Endothelial cell of umbilical vein (primary cell): ENCODE data around the gene PRKAG2. TPM values are rescaled to one million over a fixed set of nuclear protein-coding genes. Genes with fewer than 3 reads are reported as not detected.

Source experiments
- BruUV-seq: library from RNA; stranded (reverse); fragments of 400-500 nt; replicated peaks from 2 replicates; lab custom pipeline; 2021; lab: Mats Ljungman, UMichigan
- CTCF ChIA-PET: fragments of 300-600, 350-600 bp; sonication (Branson Sonifier 250); formaldehyde crosslinking; loops from one replicate; lab custom pipeline; 2021; ENCODE audit warnings: antibody characterized with exemption, inconsistent platforms; lab: Charles Lee
- POLR2A ChIA-PET: fragments of 300-600, 350-600 bp; sonication (Branson Sonifier 250); formaldehyde crosslinking; loops from one replicate; lab custom pipeline; 2021; ENCODE audit warnings: antibody characterized with exemption, inconsistent platforms; lab: Charles Lee
- DNase-seq: peaks from one replicate; pipeline ENCODE4 v3.0.0-alpha.2; 2011; ENCODE audit warnings: low read depth, low spot score
- FAIRE-seq: peaks from 2 replicates; lab custom pipeline; 2011; peaks lifted over from hg19 to GRCh38; lab: Jason Lieb, UNC
- H2AFZ ChIP-seq: 2 replicates; pipeline ENCODE4 v1.6.0; 2012; ENCODE audit warnings: low read depth, low read length, control low read depth, inconsistent platforms
- H3K27ac ChIP-seq: 2 replicates; pipeline ENCODE4 v1.5.1; 2011; ENCODE audit warnings: low read depth, mild to moderate bottlenecking, control low read depth, low read length, moderate library complexity; ENCODE audit not compliant: insufficient read depth
- H3K27me3 ChIP-seq, 2 experiments: 2 replicates each; pipeline versions ENCODE4 v1.6.0 to v1.6.1; 2011; ENCODE audit warnings: low read length in 2 of 2, mixed read lengths in 1 of 2; ENCODE audit not compliant: control insufficient read depth in 2 of 2, insufficient read depth in 2 of 2
- H3K36me3 ChIP-seq, 2 experiments: 2 replicates in 1 of 2; 3 replicates in 1 of 2; pipeline ENCODE4 v1.5.1; 2011; ENCODE audit warnings: low read length in 2 of 2, mild to moderate bottlenecking in 1 of 2, moderate library complexity in 1 of 2; ENCODE audit not compliant: control insufficient read depth in 2 of 2, insufficient read depth in 2 of 2; ENCODE audit errors: extremely low read depth in 1 of 2
- H3K4me1 ChIP-seq: 3 replicates; pipeline ENCODE4 v1.5.1; 2011; ENCODE audit warnings: mild to moderate bottlenecking, low read length; ENCODE audit not compliant: control insufficient read depth, insufficient read depth; ENCODE audit errors: extremely low read depth
- H3K4me2 ChIP-seq: 2 replicates; pipeline ENCODE4 v1.6.1; 2011; ENCODE audit warnings: low read length, control low read depth, mixed read lengths; ENCODE audit not compliant: insufficient read depth
- H3K4me3 ChIP-seq, 3 experiments: fragments of 200-600 bp in 1 of 3; sonication (generic), shearing (Covaris generic) in 1 of 3; replicated peaks in 1 of 3; 2 replicates each; pipeline ENCODE4 v1.5.1; 2011 to 2016; ENCODE audit warnings: control low read depth in 3 of 3, low read length in 3 of 3, mild to moderate bottlenecking in 2 of 3, inconsistent platforms in 1 of 3, low read depth in 1 of 3, moderate library complexity in 1 of 3; ENCODE audit not compliant: insufficient read depth in 1 of 3
- H3K79me2 ChIP-seq: 2 replicates; pipeline ENCODE4 v1.6.0; 2012; ENCODE audit warnings: low read length, inconsistent platforms; ENCODE audit not compliant: control insufficient read depth, insufficient read depth
- H3K9ac ChIP-seq: replicated peaks from 2 replicates; pipeline ENCODE3; 2011; ENCODE audit warnings: low read length, control low read depth; ENCODE audit not compliant: insufficient read depth; ENCODE audit errors: extremely low read depth
- H3K9me1 ChIP-seq: replicated peaks from 3 replicates; pipeline ENCODE4 v1.6.0; 2011; ENCODE audit warnings: mild to moderate bottlenecking, low read length; ENCODE audit not compliant: control insufficient read depth, insufficient read depth; ENCODE audit errors: extremely low read depth
- H3K9me3 ChIP-seq: replicated peaks from 2 replicates; pipeline ENCODE4 v1.5.1; 2012; ENCODE audit warnings: low read length, inconsistent platforms; ENCODE audit not compliant: control insufficient read depth, insufficient read depth
- H4K20me1 ChIP-seq: replicated peaks from 2 replicates; pipeline ENCODE3; 2011; ENCODE audit warnings: mild to moderate bottlenecking, low read length; ENCODE audit not compliant: control insufficient read depth, insufficient read depth; ENCODE audit errors: extremely low read depth
- EZH2 ChIP-seq: IDR thresholded peaks from 2 replicates; pipeline ENCODE4 v1.6.1; 2012; ENCODE audit warnings: borderline replicate concordance, low read depth, mild to moderate bottlenecking, moderate library complexity, low read length, inconsistent platforms; ENCODE audit not compliant: severe bottlenecking
- GATA2 ChIP-seq: IDR thresholded peaks from 2 replicates; pipeline ENCODE4 v1.7.0; 2011; ENCODE audit warnings: low read depth, mild to moderate bottlenecking, moderate library complexity, mixed read lengths, low read length; ENCODE audit not compliant: insufficient read length, insufficient read depth
- JUN ChIP-seq: IDR thresholded peaks from 2 replicates; pipeline ENCODE4 v1.6.1; 2011; ENCODE audit warnings: borderline replicate concordance, low read depth; ENCODE audit not compliant: insufficient read length, insufficient read depth
- MYC ChIP-seq: IDR thresholded peaks from one replicate; pipeline ENCODE4 v1.6.1; 2011; ENCODE audit warnings: mild to moderate bottlenecking, low read depth, low read length
- POLR2A ChIP-seq: IDR thresholded peaks from 2 replicates; pipeline ENCODE4 v1.6.1; 2012; ENCODE audit warnings: low read depth, mild to moderate bottlenecking, control low read depth, low read length
- dilution Hi-C: fragments of 300-500 bp; cut with MboI; formaldehyde crosslinking; loops from one replicate; pipeline ENCODE4 v1.15.0; 2019; ENCODE audit warnings: low sequenced_read_pairs; ENCODE audit not compliant: extremely low pct_ligation_motif_present
- intact Hi-C: fragments of 100-400 bp; cut with micrococcal nuclease; formaldehyde crosslinking; loops from one replicate; pipeline ENCODE4 v1.10.0; 2022
- polyA plus RNA-seq, 4 experiments: library from polyadenylated mRNA; depleted of rRNA in 3 of 4; stranded (reverse) in 3 of 4; unstranded in 1 of 4; fragments of >200 nt; gene quantifications; 2 replicates each; pipeline versions ENCODE4 v1.2.1 to v1.2.3, GENCODE V29; 2011 to 2012; ENCODE audit warnings: missing spikeins in 1 of 4
- total RNA-seq: library from RNA; stranded (reverse); gene quantifications from 2 replicates; pipeline ENCODE4 v1.2.3, GENCODE V29; 2021
- TF ChIP-seq, protein P1 (sequence below), 2 donors: IDR thresholded peaks; 1 replicate in 1 of 2; 2 replicates in 1 of 2; pipeline ENCODE4 v1.5.1; 2011; ENCODE audit warnings: low read length in 2 of 2, mild to moderate bottlenecking in 2 of 2, moderate library complexity in 2 of 2, control low read depth in 1 of 2, inconsistent platforms in 1 of 2, low read depth in 1 of 2; ENCODE audit not compliant: insufficient read depth in 1 of 2; ENCODE audit errors: extremely low read depth in 1 of 2
- TF ChIP-seq, protein P2 (sequence below): IDR thresholded peaks from 2 replicates; pipeline ENCODE4 v1.6.1; 2011; ENCODE audit not compliant: insufficient read depth, insufficient read length

The PRKAG2 gene
- total and polyA plus RNA-seq, 2 donors (not counting 3 experiments of a cell fraction or from before 2014, with no cell fraction given): 19.3 to 51.5 TPM

- Histone ChIP-seq H3K4me1 (peaks cover 24% of the 10 kb centered on the region), H3K4me2 (no peak overlapping the region), H3K9me1 (no peaks in the 10 kb centered on the region), H3K9ac (no peak overlapping the region), H2AFZ (no peak overlapping the region), H3K9me3 (no peaks in the 10 kb centered on the region), H3K27ac (no peak overlapping the region), H3K36me3 (no peaks in the 10 kb centered on the region), H4K20me1 (no peaks in the 10 kb centered on the region), H3K4me3 (no peak overlapping the region), H3K27me3 (no peaks in the 10 kb centered on the region), H3K79me2 (no peaks in the 10 kb centered on the region)
- FAIRE-seq (no peak), DNase-seq (no peak)
- TF ChIP-seq MYC (no peak), EZH2 (no peak), GATA2 (no peak), JUN (no peak), POLR2A (no peak)
- TF ChIP-seq, protein P1, sequence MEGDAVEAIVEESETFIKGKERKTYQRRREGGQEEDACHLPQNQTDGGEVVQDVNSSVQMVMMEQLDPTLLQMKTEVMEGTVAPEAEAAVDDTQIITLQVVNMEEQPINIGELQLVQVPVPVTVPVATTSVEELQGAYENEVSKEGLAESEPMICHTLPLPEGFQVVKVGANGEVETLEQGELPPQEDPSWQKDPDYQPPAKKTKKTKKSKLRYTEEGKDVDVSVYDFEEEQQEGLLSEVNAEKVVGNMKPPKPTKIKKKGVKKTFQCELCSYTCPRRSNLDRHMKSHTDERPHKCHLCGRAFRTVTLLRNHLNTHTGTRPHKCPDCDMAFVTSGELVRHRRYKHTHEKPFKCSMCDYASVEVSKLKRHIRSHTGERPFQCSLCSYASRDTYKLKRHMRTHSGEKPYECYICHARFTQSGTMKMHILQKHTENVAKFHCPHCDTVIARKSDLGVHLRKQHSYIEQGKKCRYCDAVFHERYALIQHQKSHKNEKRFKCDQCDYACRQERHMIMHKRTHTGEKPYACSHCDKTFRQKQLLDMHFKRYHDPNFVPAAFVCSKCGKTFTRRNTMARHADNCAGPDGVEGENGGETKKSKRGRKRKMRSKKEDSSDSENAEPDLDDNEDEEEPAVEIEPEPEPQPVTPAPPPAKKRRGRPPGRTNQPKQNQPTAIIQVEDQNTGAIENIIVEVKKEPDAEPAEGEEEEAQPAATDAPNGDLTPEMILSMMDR (IDR thresholded peaks at IDR 0.05; ENCODE audit: extremely low read depth in 1 of 2, insufficient read depth in 1 of 2, low read depth in 1 of 2, low read length in 2 of 2): no peak
- TF ChIP-seq, protein P2, sequence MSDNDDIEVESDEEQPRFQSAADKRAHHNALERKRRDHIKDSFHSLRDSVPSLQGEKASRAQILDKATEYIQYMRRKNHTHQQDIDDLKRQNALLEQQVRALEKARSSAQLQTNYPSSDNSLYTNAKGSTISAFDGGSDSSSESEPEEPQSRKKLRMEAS: no peak
- POLR2A ChIA-PET: no interaction called here
- intact Hi-C loops: loop anchor here (5.0 kb wide), 4 partner anchors 38 to 227 kb away; no protein-coding TSS in a partner anchor
- dilution Hi-C loops: no loop called here
- no TSS peak for BruUV-seq
- CTCF ChIA-PET: interaction anchor here (0.7 to 2.1 kb wide), 6 partner anchors 10 to 70 kb away, joined by 3 to 10 read pairs (median 3); no protein-coding TSS in a partner anchor
These were observed 187.5 kb downstream of the PRKAG2 start for GRCh38 chr7:151689196-151689971.
